HUDEP-2 (cell line): ENCODE measurements around the gene UQCR10.

ENCODE experiments used
- DNase-seq, 76 experiments: peaks; one replicate each; lab custom pipeline; 2025; ENCODE audit not compliant: unreplicated experiment in 76 of 76; lab: John Stamatoyannopoulos, UW

The UQCR10 gene

GRCh38 chr22:29793396-29793795 is 26.2 kb downstream of the UQCR10 start:
- no peak for DNase-seq

GRCh38 chr22:29795663-29796062 is 28.5 kb downstream of the UQCR10 start:
- DNase-seq: no peak

GRCh38 chr22:29797351-29797750 is 30.2 kb downstream of the UQCR10 start:
- DNase-seq: no peak

- DNase-seq: no peak
Measured at GRCh38 chr22:29798318-29798717, 31.1 kb downstream of the UQCR10 start.

- DNase-seq: no peak
Measured at GRCh38 chr22:29798801-29799200, 31.6 kb downstream of the UQCR10 start.

GRCh38 chr22:29799217-29799680 is 32.1 kb downstream of the UQCR10 start:
- peak in 50 of 76 experiments; percentile 3 to 57 (median 28) for DNase-seq

GRCh38 chr22:29801153-29801552 is 34.0 kb downstream of the UQCR10 start:
- peak in 6 of 76 experiments; percentile 1 to 15 (median 6) for DNase-seq

GRCh38 chr22:29801796-29802195 is 34.6 kb downstream of the UQCR10 start:
- no peak for DNase-seq

- no peak for DNase-seq
Measured at GRCh38 chr22:29803190-29803589, 36.0 kb downstream of the UQCR10 start.

- no peak for DNase-seq
Measured at GRCh38 chr22:29804985-29805384, 37.8 kb downstream of the UQCR10 start.

- DNase-seq: no peak
Measured at GRCh38 chr22:29806196-29806595, 39.0 kb downstream of the UQCR10 start.

GRCh38 chr22:29810216-29810615 is 43.0 kb downstream of the UQCR10 start:
- DNase-seq: no peak

- DNase-seq: no peak
Measured at GRCh38 chr22:29811377-29811776, 44.2 kb downstream of the UQCR10 start.

- DNase-seq: no peak
Measured at GRCh38 chr22:29813126-29813525, 46.0 kb downstream of the UQCR10 start.

GRCh38 chr22:29813563-29813962 is 46.4 kb downstream of the UQCR10 start:
- peak in 2 of 76 experiments; percentile 27 to 31 for DNase-seq

- DNase-seq: no peak
Measured at GRCh38 chr22:29814003-29814402, 46.8 kb downstream of the UQCR10 start.

GRCh38 chr22:29815580-29815979 is 48.4 kb downstream of the UQCR10 start:
- DNase-seq: no peak

- DNase-seq: no peak
Measured at GRCh38 chr22:29816128-29816527, 49.0 kb downstream of the UQCR10 start.

- no peak for DNase-seq
Measured at GRCh38 chr22:29816539-29816938, 49.4 kb downstream of the UQCR10 start.

- DNase-seq: no peak
Measured at GRCh38 chr22:29816980-29817379, 49.8 kb downstream of the UQCR10 start.

GRCh38 chr22:29817724-29818123 is 50.6 kb downstream of the UQCR10 start:
- DNase-seq: no peak

- DNase-seq: no peak
Measured at GRCh38 chr22:29819501-29819900, 52.3 kb downstream of the UQCR10 start.
